NCI-H2171 treated with DMSO at 0.1 percent for 48 hours (cell line): ENCODE measurements around the gene SECISBP2L.

Experiments
- DNase-seq: peaks from one replicate; lab custom pipeline; 2025; lab: John Stamatoyannopoulos, UW

The SECISBP2L gene

GRCh38 chr15:48963524-48964113 lies 82.6 kb downstream of the SECISBP2L start, which contains the start of gene SHC4:
SHC4 (minus strand) TSS chr15:48963919; CDS start chr15:48963015, 904 bp downstream.
- DNase-seq, result peak; percentile 94

- peak; percentile 64 for DNase-seq
These were observed 83.4 kb downstream of the SECISBP2L start for GRCh38 chr15:48962662-48963523.

DNA sequence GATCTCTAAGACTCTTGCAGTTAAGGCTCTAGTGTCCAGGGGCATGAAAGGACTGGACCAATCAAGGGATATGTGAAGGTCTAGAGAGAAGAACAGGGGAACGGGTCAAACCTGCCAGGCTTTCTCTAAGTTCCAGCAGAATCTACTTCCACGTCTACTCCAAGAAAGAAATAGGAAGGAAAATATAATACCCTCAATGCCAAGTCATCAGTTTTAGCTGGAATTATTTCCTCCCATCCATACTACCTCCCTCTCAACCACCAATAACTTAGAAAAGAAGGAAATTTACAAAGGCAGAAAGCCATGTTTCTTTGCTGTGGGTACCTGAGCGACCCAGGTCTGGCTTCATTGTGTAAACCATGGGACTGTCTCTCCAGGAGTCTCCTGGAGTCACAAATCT lies 90.3 kb downstream of the SECISBP2L start:
- no peak for DNase-seq

- no peak for DNase-seq
These were observed 90.9 kb downstream of the SECISBP2L start for GRCh38 chr15:48955370-48955769.

DNA sequence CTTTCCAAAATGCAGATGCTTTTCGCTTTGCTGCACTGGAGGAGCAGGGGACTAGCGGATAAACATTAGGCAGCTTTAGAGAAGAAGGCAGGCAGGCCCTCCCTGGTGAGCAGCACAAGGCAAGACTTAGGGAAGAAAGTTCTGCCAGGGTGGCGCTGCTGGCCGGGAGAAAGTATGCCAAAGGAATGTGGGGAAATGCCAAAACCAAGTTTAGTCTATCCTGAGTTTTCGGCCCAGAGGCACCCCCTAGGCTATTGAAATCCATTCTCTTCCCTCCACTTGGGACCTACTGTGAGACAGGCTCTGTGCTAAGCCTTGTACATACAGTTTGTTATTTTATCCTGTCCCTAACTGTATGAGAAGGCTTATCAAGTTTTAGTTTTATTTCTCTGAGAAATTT lies 91.7 kb downstream of the SECISBP2L start:
- DNase-seq, result no peak

DNA sequence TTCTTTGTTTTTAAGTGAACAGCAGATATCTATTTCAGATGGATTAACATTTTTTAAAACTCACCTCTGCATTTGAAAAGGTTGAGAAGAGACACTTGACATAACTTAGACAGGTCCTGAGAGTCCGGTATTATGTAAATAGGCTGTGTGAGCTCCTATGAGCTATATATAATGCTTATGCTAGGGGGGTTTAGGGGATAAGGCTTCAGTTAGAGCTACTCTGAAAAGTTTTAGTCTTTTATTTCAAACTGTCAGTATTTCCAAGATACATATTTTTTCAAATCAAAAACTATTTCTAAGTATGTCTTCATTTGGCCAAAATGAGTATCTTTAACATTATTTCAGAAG lies 99.4 kb downstream of the SECISBP2L start:
- DNase-seq, result no peak

DNA sequence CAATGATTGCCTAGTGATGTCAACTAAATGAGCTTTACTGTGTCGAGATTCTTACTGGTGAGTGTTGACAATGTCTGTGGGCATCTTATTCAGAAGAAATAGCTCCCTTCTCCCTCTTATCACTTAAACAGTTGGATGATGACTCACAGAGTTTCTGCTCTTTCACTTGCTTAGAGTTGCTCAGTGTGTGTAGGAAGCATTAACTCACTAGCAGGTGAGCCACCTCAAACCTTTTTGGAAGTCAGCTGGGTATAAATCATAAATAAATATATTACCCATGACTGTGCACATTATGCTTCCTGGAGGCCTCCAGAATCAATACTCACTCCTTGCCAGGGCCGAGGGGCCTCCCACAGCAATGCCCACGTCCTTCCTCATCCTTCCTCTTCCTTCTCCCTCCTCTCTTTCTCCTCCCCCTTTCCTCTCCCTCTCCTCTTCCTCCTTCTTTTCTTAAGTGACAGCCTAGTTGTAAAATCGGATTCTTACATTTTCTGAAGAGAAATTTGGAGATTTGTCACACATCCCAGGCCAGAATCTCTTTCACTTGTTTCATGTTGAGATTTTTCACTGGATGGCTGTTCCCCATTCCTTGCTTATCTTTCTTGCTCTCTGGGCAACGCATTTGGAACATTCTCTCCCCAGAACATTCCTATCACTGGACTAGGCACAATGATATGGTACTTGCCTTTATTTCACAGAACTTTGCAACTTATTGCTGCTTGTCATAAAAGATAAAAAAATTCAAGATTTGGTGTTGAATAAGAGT lies 100.0 kb downstream of the SECISBP2L start:
- DNase-seq, result no peak

DNA sequence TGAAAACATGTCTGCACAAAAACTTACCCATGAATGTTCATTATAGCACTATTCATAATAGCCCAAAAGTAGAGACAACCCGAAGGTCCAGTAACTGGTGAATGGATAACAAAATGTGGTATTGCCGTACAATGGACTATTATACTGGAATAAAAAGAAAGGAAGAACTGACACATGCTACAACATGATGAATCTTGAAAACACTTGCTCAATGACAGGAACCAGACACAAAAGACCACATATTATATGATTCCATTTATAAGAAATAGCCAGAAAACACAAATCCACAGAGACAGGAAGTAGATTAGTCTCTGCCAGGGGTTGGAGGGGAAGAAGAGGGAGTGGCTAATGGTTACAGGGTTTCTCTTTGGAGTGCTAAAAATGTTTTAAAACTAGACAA lies 100.9 kb downstream of the SECISBP2L start:
- no peak for DNase-seq

- DNase-seq, result no peak
These were observed 104.3 kb downstream of the SECISBP2L start for GRCh38 chr15:48941904-48942303.

DNA sequence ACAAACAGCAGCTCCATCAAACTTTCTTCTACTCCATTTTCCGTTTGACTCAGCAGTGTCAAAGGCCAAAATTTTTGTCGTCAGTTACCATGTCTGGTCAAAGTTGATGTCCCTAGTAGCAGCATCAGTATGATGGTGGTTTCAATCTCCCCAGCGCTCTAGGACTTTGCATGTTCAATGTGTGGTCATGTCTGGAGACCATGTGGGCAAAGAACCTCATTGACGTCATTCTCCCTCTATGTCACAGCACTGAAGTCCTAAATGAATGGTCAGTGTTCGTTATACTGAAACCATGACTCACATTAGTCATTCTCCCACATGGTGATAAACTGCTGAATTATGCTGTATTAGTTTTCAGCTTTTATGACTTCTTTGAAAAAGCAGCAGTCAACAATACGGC lies 105.7 kb downstream of the SECISBP2L start:
- DNase-seq, result no peak

GRCh38 chr15:48939648-48940047 lies 106.6 kb downstream of the SECISBP2L start:
- DNase-seq, result no peak
